ENCODE data around the gene MAPK8IP3.

Gene MAPK8IP3

DNA sequence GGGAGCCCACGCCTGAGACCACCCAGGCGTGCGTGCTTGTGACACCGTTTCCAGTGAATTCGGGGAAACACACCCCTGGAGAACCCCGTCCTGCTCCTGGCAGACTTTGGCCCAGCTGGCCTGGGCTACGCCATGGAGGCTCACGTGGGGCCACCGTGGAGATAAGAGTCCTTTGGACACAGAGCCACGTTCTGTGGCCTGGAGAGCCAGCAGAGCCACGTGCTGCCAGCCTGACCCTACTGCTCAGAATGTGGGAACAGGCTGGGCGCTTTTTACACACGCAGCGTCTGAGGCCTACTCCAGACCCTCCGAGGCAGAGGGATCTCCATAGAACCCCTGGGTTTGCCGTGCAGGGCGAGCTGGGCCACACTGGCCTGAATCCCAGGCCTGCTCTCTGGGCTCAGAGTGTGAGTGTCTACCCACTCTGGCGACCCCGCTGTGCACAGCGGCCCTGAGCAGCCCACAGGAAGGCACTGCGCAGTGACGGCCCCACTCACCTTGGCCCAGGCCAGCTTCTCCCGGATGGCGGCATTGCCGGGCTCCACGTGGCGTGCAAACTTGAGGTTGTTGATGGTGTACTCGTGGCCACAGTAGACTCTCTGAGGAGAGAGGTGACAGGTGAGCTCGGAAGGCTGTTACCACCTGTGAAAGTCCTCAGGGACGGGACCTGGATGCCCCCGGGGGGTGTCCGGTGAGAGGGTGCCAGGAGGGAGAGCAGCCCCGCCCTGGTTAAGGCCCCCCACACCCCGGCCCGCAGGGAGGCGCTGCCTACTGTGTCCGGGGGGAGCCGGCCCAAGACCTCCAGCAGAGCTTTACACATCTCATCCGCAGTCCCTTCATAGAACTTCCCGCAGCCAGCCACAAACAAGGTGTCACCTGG, 110.6 kb downstream of the MAPK8IP3 start:
- H2BK12ac ChIP-seq (ENCODE audit: low read length), result no peak overlapping the region
- peaks cover 10 to 57% of the 10 kb centered on the region in 2 donors for H3K36me3 ChIP-seq (replicated peaks in 1 of 2; ENCODE audit: control insufficient read depth in 2 of 2, insufficient read depth in 2 of 2, low read length in 2 of 2)
- H3K4me1 ChIP-seq (ENCODE audit: control insufficient read depth in 2 of 2, insufficient read depth in 1 of 2, low read depth in 1 of 2, low read length in 2 of 2), result no peaks in the 10 kb centered on the region
- no peak overlapping the region for H3K4me2 ChIP-seq (ENCODE audit: insufficient read depth, low read length, poor library complexity, severe bottlenecking)
- no peak overlapping the region for H2BK5ac ChIP-seq (ENCODE audit: low read length)
- H3K4me3 ChIP-seq (ENCODE audit: low read length in 2 of 2), result no peak overlapping the region
- H3K4ac ChIP-seq (ENCODE audit: low read length), result no peak overlapping the region
- WGBS, 2 donors (ENCODE audit: extremely low coverage in 2 of 2, insufficient read length in 2 of 2, insufficient replicate concordance in 1 of 2), result no CpG with 5 or more reads among the region's 40 CpGs
- no peak overlapping the region for H2AFZ ChIP-seq (ENCODE audit: low read length)
- H4K91ac ChIP-seq (ENCODE audit: low read depth, low read length, poor library complexity), result no peak overlapping the region
- H2BK120ac ChIP-seq (ENCODE audit: low read depth, low read length), result no peak overlapping the region
- H3K18ac ChIP-seq (ENCODE audit: low read length), result no peak overlapping the region
- H2BK15ac ChIP-seq (ENCODE audit: low read length), result no peak overlapping the region
- no peak overlapping the region for H3K9ac ChIP-seq (ENCODE audit: low read depth, low read length, poor library complexity)
- no peak overlapping the region for H4K8ac ChIP-seq (ENCODE audit: low read depth, low read length)
- H3K23ac ChIP-seq (ENCODE audit: low read depth, low read length, poor library complexity), result peak overlapping the region; percentile 11
- H3K14ac ChIP-seq (ENCODE audit: low read length), result no peak overlapping the region
- H3K27ac ChIP-seq (replicated peaks; ENCODE audit: low read length), result no peak overlapping the region
- H3K79me1 ChIP-seq (ENCODE audit: low read depth, low read length), result peaks cover 7% of the 10 kb centered on the region
- no peak overlapping the region for H2AK5ac ChIP-seq (ENCODE audit: low read depth, low read length)
- DNase-seq (ENCODE audit: low spot score), result no peak
- no peaks in the 10 kb centered on the region for H3K27me3 ChIP-seq (ENCODE audit: control insufficient read depth in 3 of 3, insufficient read depth in 3 of 3, low read depth in 1 of 3, low read length in 3 of 3)
- no peaks in the 10 kb centered on the region for H3K9me3 ChIP-seq (replicated peaks in 1 of 2; ENCODE audit: control insufficient read depth in 2 of 2, insufficient read depth in 1 of 2, low read depth in 1 of 2, low read length in 2 of 2)

DNA sequence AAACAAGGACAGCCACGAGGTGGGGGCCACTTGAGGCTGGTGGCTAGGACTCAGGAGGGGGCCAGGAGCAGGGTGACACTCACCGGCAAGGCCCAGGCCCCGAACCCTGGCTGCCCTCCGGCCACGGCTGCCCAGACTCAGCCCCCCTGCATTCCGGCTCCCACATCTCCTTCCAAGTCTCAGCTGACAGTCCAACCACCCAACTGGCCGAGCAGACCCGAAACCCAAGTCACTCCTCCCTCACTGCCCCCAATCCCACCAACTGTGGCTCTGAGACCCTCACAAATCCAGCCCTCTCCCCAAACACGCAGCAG, 111.2 kb downstream of the MAPK8IP3 start:
- Histone ChIP-seq H2AK5ac (ENCODE audit: low read depth, low read length) (no peak overlapping the region), H2AFZ (ENCODE audit: low read length) (no peak overlapping the region), H2BK120ac (ENCODE audit: low read depth, low read length) (no peak overlapping the region), H2BK15ac (ENCODE audit: low read length) (no peak overlapping the region), H2BK5ac (ENCODE audit: low read length) (peak overlapping the region; percentile 75), H2BK12ac (ENCODE audit: low read length) (no peak overlapping the region), H3K18ac (ENCODE audit: low read length) (no peak overlapping the region), H3K4me3 (ENCODE audit: low read length in 2 of 2) (no peak overlapping the region), H3K36me3 (replicated peaks in 1 of 2; ENCODE audit: control insufficient read depth in 2 of 2, insufficient read depth in 2 of 2, low read length in 2 of 2) (peaks cover 11 to 61% of the 10 kb centered on the region in 2 donors), H3K4ac (ENCODE audit: low read length) (no peak overlapping the region), H3K4me1 (ENCODE audit: control insufficient read depth in 2 of 2, insufficient read depth in 1 of 2, low read depth in 1 of 2, low read length in 2 of 2) (no peaks in the 10 kb centered on the region), H3K14ac (ENCODE audit: low read length) (no peak overlapping the region), H3K9ac (ENCODE audit: low read depth, low read length, poor library complexity) (no peak overlapping the region), H3K79me1 (ENCODE audit: low read depth, low read length) (peaks cover 10% of the 10 kb centered on the region), H3K23ac (ENCODE audit: low read depth, low read length, poor library complexity) (no peak overlapping the region), H4K8ac (ENCODE audit: low read depth, low read length) (no peak overlapping the region), H3K27me3 (ENCODE audit: control insufficient read depth in 3 of 3, insufficient read depth in 3 of 3, low read depth in 1 of 3, low read length in 3 of 3) (no peaks in the 10 kb centered on the region), H3K4me2 (ENCODE audit: insufficient read depth, low read length, poor library complexity, severe bottlenecking) (no peak overlapping the region), H3K9me3 (replicated peaks in 1 of 2; ENCODE audit: control insufficient read depth in 2 of 2, insufficient read depth in 1 of 2, low read depth in 1 of 2, low read length in 2 of 2) (no peaks in the 10 kb centered on the region), H3K27ac (replicated peaks; ENCODE audit: low read length) (no peak overlapping the region), H4K91ac (ENCODE audit: low read depth, low read length, poor library complexity) (no peak overlapping the region)
- DNase-seq (ENCODE audit: low spot score), result no peak
- WGBS, 2 donors (ENCODE audit: extremely low coverage in 2 of 2, insufficient read length in 2 of 2, insufficient replicate concordance in 1 of 2), result no CpG with 5 or more reads among the region's 9 CpGs

DNA sequence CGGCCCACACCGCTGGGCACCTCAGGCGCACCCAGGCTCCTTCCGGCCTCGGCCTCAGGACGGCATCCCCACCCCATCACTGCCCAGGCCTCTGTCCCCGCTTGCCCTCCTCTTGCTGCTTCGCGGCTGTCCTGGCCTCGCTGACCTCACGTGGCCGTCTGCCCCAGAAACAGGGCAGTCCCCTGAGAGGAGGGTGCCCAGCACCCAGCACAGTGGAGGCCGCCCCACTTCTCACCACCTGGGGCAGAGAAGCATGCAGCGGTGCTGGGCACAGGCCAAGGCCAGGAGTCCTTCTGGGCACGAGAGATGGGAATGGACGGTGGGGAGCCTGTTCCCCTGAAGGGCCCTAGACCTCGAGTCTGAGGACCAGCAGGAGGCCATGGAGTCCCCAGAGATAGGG, 111.7 kb downstream of the MAPK8IP3 start:
- Histone ChIP-seq H2AK5ac (ENCODE audit: low read depth, low read length) (no peak overlapping the region), H3K4me3 (ENCODE audit: low read length in 2 of 2) (no peak overlapping the region), H2BK120ac (ENCODE audit: low read depth, low read length) (no peak overlapping the region), H3K23ac (ENCODE audit: low read depth, low read length, poor library complexity) (no peak overlapping the region), H3K27ac (replicated peaks; ENCODE audit: low read length) (no peak overlapping the region), H4K8ac (ENCODE audit: low read depth, low read length) (peak overlapping the region; percentile 65), H3K4me1 (ENCODE audit: control insufficient read depth in 2 of 2, insufficient read depth in 1 of 2, low read depth in 1 of 2, low read length in 2 of 2) (no peaks in the 10 kb centered on the region), H3K9me3 (replicated peaks in 1 of 2; ENCODE audit: control insufficient read depth in 2 of 2, insufficient read depth in 1 of 2, low read depth in 1 of 2, low read length in 2 of 2) (no peaks in the 10 kb centered on the region), H2BK5ac (ENCODE audit: low read length) (peak overlapping the region; percentile 75), H3K18ac (ENCODE audit: low read length) (no peak overlapping the region), H2BK12ac (ENCODE audit: low read length) (no peak overlapping the region), H3K14ac (ENCODE audit: low read length) (no peak overlapping the region), H4K91ac (ENCODE audit: low read depth, low read length, poor library complexity) (no peak overlapping the region), H3K4ac (ENCODE audit: low read length) (no peak overlapping the region), H3K9ac (ENCODE audit: low read depth, low read length, poor library complexity) (no peak overlapping the region), H3K79me1 (ENCODE audit: low read depth, low read length) (peaks cover 13% of the 10 kb centered on the region), H2AFZ (ENCODE audit: low read length) (no peak overlapping the region), H2BK15ac (ENCODE audit: low read length) (no peak overlapping the region), H3K36me3 (replicated peaks in 1 of 2; ENCODE audit: control insufficient read depth in 2 of 2, insufficient read depth in 2 of 2, low read length in 2 of 2) (peaks cover 15 to 65% of the 10 kb centered on the region in 2 donors), H3K4me2 (ENCODE audit: insufficient read depth, low read length, poor library complexity, severe bottlenecking) (no peak overlapping the region), H3K27me3 (ENCODE audit: control insufficient read depth in 3 of 3, insufficient read depth in 3 of 3, low read depth in 1 of 3, low read length in 3 of 3) (no peaks in the 10 kb centered on the region)
- no peak for DNase-seq (ENCODE audit: low spot score)
- whole genome bisulfite sequencing, 2 donors (ENCODE audit: extremely low coverage in 2 of 2, insufficient read length in 2 of 2, insufficient replicate concordance in 1 of 2), result no CpG with 5 or more reads among the region's 17 CpGs

DNA sequence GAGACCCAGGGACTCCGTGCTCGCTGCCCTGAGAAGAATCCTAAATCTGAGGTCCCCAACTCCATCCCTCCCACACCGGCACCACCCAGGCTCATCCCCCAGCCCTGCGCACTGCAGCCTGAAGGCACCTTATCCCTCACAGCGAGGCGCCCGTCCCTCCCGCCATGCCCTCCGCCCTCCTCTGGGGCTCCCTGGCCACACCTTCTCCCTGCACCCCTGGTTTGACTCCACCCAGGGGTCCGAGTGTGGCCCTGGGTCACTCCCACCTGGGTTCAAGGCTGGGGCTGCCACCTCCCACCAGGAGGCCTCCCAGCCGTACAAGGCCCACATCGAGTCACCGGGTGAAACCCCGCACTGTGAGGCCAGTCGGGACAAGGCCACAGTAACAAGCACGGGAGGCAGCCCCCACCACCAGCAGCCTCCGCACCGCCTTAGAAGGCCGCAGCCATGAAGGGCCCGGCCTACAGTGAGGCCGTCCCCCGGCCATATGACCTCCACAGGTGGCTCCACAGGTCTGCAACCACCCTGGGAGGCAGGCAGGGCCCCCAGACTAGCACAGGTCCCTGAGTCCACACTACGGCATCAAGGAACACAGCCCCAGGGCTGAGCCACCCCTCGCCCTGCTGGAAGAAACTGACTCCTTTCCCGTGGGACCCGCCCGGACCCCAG, 112.3 kb downstream of the MAPK8IP3 start:
- Histone ChIP-seq H2AFZ (ENCODE audit: low read length) (no peak overlapping the region), H3K9me3 (replicated peaks in 1 of 2; ENCODE audit: control insufficient read depth in 2 of 2, insufficient read depth in 1 of 2, low read depth in 1 of 2, low read length in 2 of 2) (no peaks in the 10 kb centered on the region), H3K18ac (ENCODE audit: low read length) (no peak overlapping the region), H3K4me2 (ENCODE audit: insufficient read depth, low read length, poor library complexity, severe bottlenecking) (no peak overlapping the region), H3K14ac (ENCODE audit: low read length) (no peak overlapping the region), H2BK12ac (ENCODE audit: low read length) (no peak overlapping the region), H3K9ac (ENCODE audit: low read depth, low read length, poor library complexity) (no peak overlapping the region), H4K8ac (ENCODE audit: low read depth, low read length) (no peak overlapping the region), H3K36me3 (replicated peaks in 1 of 2; ENCODE audit: control insufficient read depth in 2 of 2, insufficient read depth in 2 of 2, low read length in 2 of 2) (peaks cover 17 to 62% of the 10 kb centered on the region in 2 donors), H3K79me1 (ENCODE audit: low read depth, low read length) (peaks cover 15% of the 10 kb centered on the region), H2BK5ac (ENCODE audit: low read length) (peak overlapping the region; percentile 75), H3K4me3 (ENCODE audit: low read length in 2 of 2) (no peak overlapping the region), H3K4me1 (ENCODE audit: control insufficient read depth in 2 of 2, insufficient read depth in 1 of 2, low read depth in 1 of 2, low read length in 2 of 2) (no peaks in the 10 kb centered on the region), H3K27ac (replicated peaks; ENCODE audit: low read length) (no peak overlapping the region), H3K23ac (ENCODE audit: low read depth, low read length, poor library complexity) (no peak overlapping the region), H3K4ac (ENCODE audit: low read length) (no peak overlapping the region), H2BK120ac (ENCODE audit: low read depth, low read length) (no peak overlapping the region), H3K27me3 (ENCODE audit: control insufficient read depth in 3 of 3, insufficient read depth in 3 of 3, low read depth in 1 of 3, low read length in 3 of 3) (no peaks in the 10 kb centered on the region), H2AK5ac (ENCODE audit: low read depth, low read length) (no peak overlapping the region), H4K91ac (ENCODE audit: low read depth, low read length, poor library complexity) (no peak overlapping the region), H2BK15ac (ENCODE audit: low read length) (no peak overlapping the region)
- WGBS, 2 donors (ENCODE audit: extremely low coverage in 2 of 2, insufficient read length in 2 of 2, insufficient replicate concordance in 1 of 2), result no CpG with 5 or more reads among the region's 27 CpGs
- DNase-seq (ENCODE audit: low spot score), result no peak

Data from neuronal stem cell (in vitro differentiated cells).